ENCODE measurements around the gene USP9X.

- TF ChIP-seq CTCF (IDR thresholded peaks at IDR 0.05; ENCODE audit: poor library complexity) (no peak), EZH2 (IDR thresholded peaks at IDR 0.05; ENCODE audit: borderline replicate concordance) (no peak), EZH2phosphoT487 (IDR thresholded peaks at IDR 0.05; ENCODE audit: low read depth, severe bottlenecking, unreplicated experiment) (no peak)
Observed at GRCh38 chrX:41241962-41242361, 156.7 kb downstream of the USP9X start.
